Lower leg skin (tissue), 3 donors: ENCODE data around the gene HIP1.

ENCODE experiments used
- CTCF ChIP-seq, 3 donors: fragments of 450-650 bp; IDR thresholded peaks; one replicate each; pipeline ENCODE4 v1.5.1; 2016; ENCODE audit warnings: antibody characterized with exemption in 3 of 3, mild to moderate bottlenecking in 3 of 3, moderate library complexity in 2 of 3
- POLR2A ChIP-seq, 2 donors: fragments of 450-650 bp; IDR thresholded peaks; one replicate each; pipeline ENCODE4 v1.6.1; 2016 to 2017; ENCODE audit warnings: antibody characterized with exemption in 2 of 2, mild to moderate bottlenecking in 1 of 2, moderate library complexity in 1 of 2

- TF ChIP-seq CTCF (IDR thresholded peaks at IDR 0.05) (no peak), POLR2A (IDR thresholded peaks at IDR 0.05) (no peak)
Observed at GRCh38 chr7:75704928-75705327, 33.8 kb downstream of the HIP1 start.
